Activated naive CD4-positive, alpha-beta T cell (primary cell): Measurements from ENCODE around the gene CD19.
"Not testable (repeated sequence)": the region's sequence is repeated elsewhere in the genome, so short reads cannot be mapped to it uniquely, and the experiment has no call there.

ENCODE experiments used
- DNase-seq, 4 experiments: peaks; one replicate each; lab custom pipeline; 2025; lab: John Stamatoyannopoulos, UW

CD19 gene

DNA sequence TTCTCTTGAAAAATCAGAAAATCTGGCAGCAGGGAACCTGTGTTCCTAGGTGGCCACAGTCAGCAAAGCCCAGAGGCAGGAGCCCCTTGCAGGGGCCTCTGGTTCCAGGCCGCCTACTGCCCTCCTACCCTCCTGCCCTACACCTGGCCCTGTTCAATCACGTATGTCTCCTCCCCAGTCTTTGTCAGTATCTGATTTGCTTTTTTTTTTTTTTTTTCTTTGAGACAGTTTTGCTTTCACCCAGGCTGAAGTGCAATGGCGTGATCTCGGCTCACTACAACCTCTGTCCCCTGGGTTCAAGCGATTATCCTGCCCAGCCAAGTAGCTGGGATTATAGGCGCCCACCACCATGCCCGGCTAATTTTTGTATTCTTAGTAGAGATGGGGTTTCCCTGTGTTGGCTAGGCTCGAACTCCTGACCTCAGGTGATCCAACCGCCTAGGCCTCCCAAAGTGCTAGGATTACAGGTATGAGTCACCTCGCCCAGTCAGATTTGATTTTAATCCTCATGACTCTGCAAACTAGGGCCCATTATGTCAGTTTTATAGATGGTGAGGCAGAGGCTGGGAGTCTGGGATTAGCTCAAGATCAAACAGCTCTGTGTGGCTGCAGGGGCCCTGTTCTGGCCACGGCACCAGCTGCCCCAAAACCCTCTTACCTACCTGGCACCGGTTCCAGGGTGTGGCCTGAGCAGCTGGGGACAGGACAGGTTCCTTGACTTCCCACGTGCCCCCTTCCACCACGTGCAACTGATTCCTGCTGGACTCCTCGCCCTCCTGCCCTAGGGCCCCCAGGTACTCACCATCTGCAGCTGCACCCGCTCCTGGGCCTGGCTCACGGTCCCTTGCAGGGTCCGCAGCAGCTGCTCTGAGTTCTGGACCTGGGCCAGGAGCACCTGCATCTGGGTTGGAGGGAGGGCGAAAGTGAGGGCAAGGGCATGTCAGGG, 21.4 kb upstream of the CD19 start:
- DNase-seq, result no peak

GRCh38 chr16:28912558-28912957, 19.2 kb upstream of the CD19 start:
- DNase-seq, result no peak

GRCh38 chr16:28913946-28914724, 17.6 kb upstream of the CD19 start:
- DNase-seq, result no peak

GRCh38 chr16:28915181-28915580, 16.6 kb upstream of the CD19 start:
- DNase-seq, result no peak

- DNase-seq, result no peak
Measured at GRCh38 chr16:28917095-28917494, 14.7 kb upstream of the CD19 start.

DNA sequence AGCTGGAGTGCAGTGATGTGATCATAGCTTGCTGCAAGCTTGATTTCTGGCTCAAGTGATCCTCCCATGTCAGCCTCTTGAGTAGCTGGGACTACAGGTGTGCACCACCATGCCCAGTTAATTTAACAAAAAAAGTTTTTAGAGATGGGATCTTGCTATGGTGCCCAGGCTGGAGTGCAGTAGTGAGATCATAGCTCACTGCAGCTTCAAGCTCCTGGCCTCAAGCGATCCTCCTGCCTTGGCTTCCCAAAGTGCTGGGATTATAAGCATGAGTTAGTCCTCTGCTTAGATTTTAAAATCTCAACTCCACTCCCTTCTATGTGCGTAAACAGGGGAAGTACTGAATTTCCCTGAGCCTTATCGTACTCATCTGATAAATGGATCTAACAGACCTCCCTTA, 13.1 kb upstream of the CD19 start:
- no peak for DNase-seq

- DNase-seq, result no peak
Measured at GRCh38 chr16:28923231-28923587, 8.6 kb upstream of the CD19 start.

- no peak for DNase-seq
Measured at GRCh38 chr16:28923652-28924398, 7.9 kb upstream of the CD19 start.

DNA sequence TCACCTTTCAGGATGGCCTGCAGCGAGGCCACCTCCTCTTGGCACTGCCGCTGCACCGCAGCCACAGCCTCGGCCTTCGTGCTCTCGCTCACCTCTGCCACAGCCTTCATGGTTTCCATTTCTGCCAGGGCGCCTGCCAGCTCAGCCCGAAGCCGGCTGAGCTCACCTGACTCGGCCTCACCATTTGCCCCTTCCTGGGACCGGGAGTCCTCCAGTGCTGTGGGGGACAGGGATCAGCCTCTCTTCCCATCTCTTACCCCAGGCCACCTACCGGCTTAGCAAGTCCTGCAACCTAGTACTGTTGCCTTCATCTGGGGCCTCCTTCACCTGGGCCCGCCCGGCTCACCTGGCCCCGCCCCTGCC, 7.4 kb upstream of the CD19 start:
- no peak for DNase-seq

DNA sequence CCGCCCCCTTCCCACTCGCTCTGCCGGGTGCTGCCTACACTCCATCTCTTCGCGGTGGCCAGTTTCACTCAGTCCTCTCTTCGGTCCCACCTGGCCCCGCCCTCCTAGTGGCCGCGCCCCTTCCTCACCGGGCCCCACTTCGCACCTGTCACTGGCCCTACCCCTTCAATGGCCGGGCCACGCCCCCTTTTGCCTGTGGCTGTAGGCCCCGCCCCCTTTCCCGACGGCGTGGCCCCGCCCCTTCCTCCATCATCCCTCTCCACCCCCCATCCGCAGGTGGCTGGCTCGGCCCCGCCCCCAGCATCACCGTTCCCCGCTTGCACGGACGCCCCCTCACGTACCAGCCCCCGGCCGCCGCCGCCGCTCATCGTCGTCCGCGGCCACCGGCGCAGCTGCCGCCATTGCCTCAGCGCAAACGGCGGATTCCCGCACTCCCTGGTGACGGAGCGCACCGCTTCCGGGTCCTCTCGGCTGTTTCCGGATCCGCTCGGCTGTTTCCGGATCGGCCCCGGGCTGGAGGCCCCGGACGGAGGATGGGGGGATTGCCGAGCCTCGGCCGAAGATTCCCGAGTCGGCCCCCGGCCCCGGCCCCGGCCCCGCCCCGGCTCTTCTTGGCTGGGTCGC, 6.9 kb upstream of the CD19 start, which contains the start of gene RABEP2:
TSS of gene RABEP2 (minus strand) at position 477 of the 624 bp plus-strand sequence. CDS start at position 402, 75 bp downstream.
- peak; percentile 95 to 99 (median 96) for DNase-seq

- peak; percentile 68 to 76 (median 73) for DNase-seq
Measured at GRCh38 chr16:28925386-28926228, 6.2 kb upstream of the CD19 start.

DNA sequence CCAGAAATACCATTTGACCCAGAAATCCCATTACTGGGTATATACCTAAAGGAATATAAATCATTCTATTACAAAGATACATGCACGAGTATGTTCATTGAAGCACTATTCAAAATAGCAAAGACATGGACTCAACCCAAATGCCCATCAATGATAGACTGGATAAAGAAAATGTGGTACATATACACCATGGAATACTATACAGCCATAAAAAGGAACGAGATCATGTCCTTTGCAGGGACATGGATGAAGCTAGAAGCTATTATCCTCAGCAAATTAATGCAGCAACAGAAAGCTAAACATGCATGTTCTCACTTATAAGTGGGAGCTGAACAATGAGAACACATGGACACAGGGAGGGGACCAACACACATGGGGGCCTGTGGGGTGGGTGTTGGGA, 5.5 kb upstream of the CD19 start:
- not testable (repeated sequence) for DNase-seq

DNA sequence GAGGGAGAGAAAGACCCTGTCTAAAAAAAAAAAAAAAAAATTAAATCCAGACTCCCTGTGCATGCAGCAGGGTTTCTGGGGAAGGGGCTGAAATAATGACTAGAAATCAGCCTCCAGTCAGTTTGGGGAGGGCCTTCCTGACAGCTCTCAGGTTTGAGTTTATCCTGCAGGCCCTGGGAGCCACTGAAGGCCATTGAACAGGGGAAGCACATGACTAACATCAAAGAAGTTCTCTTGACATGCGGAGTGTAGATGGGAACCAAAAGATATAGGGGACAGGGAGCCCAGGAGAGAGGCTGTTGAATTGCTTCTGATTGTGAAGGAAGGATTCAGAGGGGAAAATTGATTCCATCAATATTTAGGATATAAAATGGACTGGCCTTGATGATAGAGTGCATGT, 4.0 kb upstream of the CD19 start:
- DNase-seq, result no peak

DNA sequence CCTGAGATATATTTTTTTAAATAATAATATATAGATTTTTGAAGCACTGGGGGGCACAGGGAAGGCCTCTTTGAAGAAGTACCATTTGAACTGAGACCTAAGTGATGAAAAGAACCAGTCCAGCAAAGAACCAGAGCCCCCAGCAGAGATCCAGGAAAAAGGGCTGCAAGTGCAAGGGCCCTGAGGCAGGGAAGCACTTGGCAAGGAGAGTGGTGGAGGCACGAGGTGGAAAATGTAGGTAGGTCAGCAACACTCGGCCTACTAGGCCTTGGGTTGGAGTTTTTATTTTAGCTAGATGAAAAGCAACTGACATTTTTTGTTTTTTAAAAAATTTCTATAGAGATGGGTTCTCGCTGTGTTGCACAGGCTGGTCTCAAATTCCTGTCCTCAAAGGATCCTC, 1.6 kb upstream of the CD19 start:
- no peak for DNase-seq

DNA sequence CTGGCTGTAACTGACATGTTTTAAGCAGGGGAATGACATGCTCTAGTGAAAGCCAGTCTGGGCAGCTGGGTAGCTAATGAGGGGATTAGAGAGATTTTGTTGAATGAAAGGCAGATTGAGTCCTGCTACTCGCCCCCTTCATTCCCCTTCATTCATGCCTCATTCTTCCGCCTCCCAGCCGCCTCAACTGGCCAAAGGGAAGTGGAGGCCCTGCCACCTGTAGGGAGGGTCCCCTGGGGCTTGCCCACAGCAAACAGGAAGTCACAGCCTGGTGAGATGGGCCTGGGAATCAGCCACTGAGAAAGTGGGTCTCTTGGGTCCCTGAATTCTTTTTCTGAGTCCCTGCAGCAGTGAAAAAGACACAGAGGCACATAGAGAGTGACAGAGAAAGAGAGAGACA, 1.1 kb upstream of the CD19 start:
- DNase-seq, result no peak

- no peak for DNase-seq
Measured at GRCh38 chr16:28932339-28933141, 769 bp downstream of the CD19 start.

DNA sequence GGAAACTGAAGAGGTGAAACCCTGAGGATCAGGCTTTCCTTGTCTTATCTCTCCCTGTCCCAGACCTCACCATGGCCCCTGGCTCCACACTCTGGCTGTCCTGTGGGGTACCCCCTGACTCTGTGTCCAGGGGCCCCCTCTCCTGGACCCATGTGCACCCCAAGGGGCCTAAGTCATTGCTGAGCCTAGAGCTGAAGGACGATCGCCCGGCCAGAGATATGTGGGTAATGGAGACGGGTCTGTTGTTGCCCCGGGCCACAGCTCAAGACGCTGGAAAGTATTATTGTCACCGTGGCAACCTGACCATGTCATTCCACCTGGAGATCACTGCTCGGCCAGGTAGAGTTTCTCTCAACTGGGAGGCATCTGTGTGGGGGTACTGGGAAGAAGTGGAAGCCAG, 1.4 kb downstream of the CD19 start:
- DNase-seq, result no peak

GRCh38 chr16:28935346-28935745, 3.6 kb downstream of the CD19 start:
- DNase-seq, result no peak

DNA sequence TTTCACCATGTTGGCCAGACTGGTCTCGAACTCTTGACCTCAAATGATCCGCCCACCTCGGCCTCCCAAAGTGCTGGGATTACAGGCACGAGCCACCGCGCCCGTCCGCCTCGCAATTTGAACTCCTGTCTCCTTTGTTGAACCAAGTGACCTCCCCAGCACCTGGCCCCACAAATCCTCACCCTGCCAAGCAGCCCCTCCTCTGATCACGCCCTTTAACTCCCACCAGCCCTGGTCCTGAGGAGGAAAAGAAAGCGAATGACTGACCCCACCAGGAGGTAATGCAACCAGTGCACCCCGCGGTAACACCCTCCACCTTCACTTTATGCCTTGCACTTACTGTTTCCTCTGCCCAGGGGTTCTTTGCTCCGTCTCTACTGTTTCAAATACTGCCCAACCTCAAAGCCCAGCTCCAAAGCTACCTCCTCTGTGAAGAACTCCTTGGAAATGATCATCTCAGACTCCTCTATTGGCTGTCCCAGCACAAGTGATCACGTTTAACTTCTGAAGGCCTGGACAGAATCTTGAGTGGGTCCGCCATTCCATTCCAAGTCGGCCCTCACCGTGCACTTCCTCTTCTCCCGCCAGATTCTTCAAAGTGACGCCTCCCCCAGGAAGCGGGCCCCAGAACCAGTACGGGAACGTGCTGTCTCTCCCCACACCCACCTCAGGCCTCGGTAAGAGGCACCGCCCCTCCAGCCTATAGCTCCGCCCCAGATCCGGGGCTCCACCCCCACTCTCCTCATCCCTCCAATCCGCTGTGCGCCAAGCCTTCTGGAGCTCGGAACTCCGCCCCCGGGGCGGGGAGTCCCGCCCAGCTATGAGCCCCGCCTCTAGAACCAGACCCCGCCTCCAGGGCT, 4.4 kb downstream of the CD19 start:
- peak; percentile 57 to 75 (median 72) for DNase-seq
